ENCODE measurements around the gene TRMT2A. TPM values are rescaled to one million over a fixed set of nuclear protein-coding genes. Genes with fewer than 3 reads are reported as not detected.

The TRMT2A gene
- polyA plus RNA-seq, 1 donor (not counting 4 experiments of a cell fraction or from before 2014, with no cell fraction given): 18.3 TPM

GRCh38 chr22:20118300-20119020, 1.4 kb upstream of the TRMT2A start:
- no peak for TF ChIP-seq CTCF (optimal IDR thresholded peaks at IDR 0.05 in 1 of 3, IDR thresholded peaks at IDR 0.05 in 1 of 3, conservative IDR thresholded peaks at IDR 0.05 in 1 of 3; ENCODE audit: extremely low read depth in 1 of 3, insufficient read depth in 2 of 3, low read length in 3 of 3)
- TF ChIP-seq EZH2 (IDR thresholded peaks at IDR 0.05; ENCODE audit: low read length): no peak
- Histone ChIP-seq H3K27ac (ENCODE audit: control insufficient read depth, insufficient read depth, low read length) (peak overlapping the region; percentile 68), H3K4me1 (ENCODE audit: control insufficient read depth, extremely low read depth, insufficient read depth, low read length) (peaks cover 16% of the 10 kb centered on the region), H2AFZ (ENCODE audit: control insufficient read depth, low read length) (no peak overlapping the region), H4K20me1 (ENCODE audit: control insufficient read depth, extremely low read depth, insufficient read depth, low read length) (peaks cover 2% of the 10 kb centered on the region), H3K27me3 (ENCODE audit: control insufficient read depth, extremely low read depth, insufficient read depth, low read length) (no peaks in the 10 kb centered on the region), H3K9me3 (ENCODE audit: control insufficient read depth, low read depth, low read length) (no peaks in the 10 kb centered on the region), H3K36me3 (ENCODE audit: control insufficient read depth in 2 of 2, extremely low read depth in 1 of 2, insufficient read depth in 2 of 2, low read length in 2 of 2) (peaks cover 27 to 41% of the 10 kb centered on the region in 2 experiments), H3K4me2 (ENCODE audit: control insufficient read depth, extremely low read depth, insufficient read depth, low read depth, low read length) (peak overlapping the region; percentile 89), H3K9ac (ENCODE audit: control insufficient read depth, extremely low read depth, insufficient read depth, low read length) (peak overlapping the region; percentile 93), H3K79me2 (ENCODE audit: control insufficient read depth, insufficient read depth, low read length) (peaks cover 87% of the 10 kb centered on the region), H3K4me3 (ENCODE audit: control insufficient read depth in 2 of 3, extremely low read depth in 1 of 3, insufficient read depth in 2 of 3, low read depth in 1 of 3, low read length in 3 of 3) (peak overlapping the region; percentile 86 to 94 (median 88)), H3K9me1 (ENCODE audit: control insufficient read depth, extremely low read depth, insufficient read depth, low read length) (no peaks in the 10 kb centered on the region)
- dilution Hi-C loops (cut with MboI; ENCODE audit: extremely low pct_ligation_motif_present, low sequenced_read_pairs): no loop called here
- FAIRE-seq: peak; percentile 13
- DNase-seq (ENCODE audit: low read depth, low spot score): no peak

- peaks cover 26 to 39% of the 10 kb centered on the region in 2 experiments for H3K36me3 ChIP-seq (ENCODE audit: control insufficient read depth in 2 of 2, extremely low read depth in 1 of 2, insufficient read depth in 2 of 2, low read length in 2 of 2)
- dilution Hi-C loops (cut with MboI; ENCODE audit: extremely low pct_ligation_motif_present, low sequenced_read_pairs): no loop called here
- no peaks in the 10 kb centered on the region for H3K9me3 ChIP-seq (ENCODE audit: control insufficient read depth, low read depth, low read length)
- DNase-seq (ENCODE audit: low read depth, low spot score) (no peak), FAIRE-seq (no peak)
- H3K27ac ChIP-seq (ENCODE audit: control insufficient read depth, insufficient read depth, low read length): peak overlapping the region; percentile 68
- H3K27me3 ChIP-seq (ENCODE audit: control insufficient read depth, extremely low read depth, insufficient read depth, low read length): no peaks in the 10 kb centered on the region
- peaks cover 2% of the 10 kb centered on the region for H4K20me1 ChIP-seq (ENCODE audit: control insufficient read depth, extremely low read depth, insufficient read depth, low read length)
- peaks cover 16% of the 10 kb centered on the region for H3K4me1 ChIP-seq (ENCODE audit: control insufficient read depth, extremely low read depth, insufficient read depth, low read length)
- H3K4me3 ChIP-seq (ENCODE audit: control insufficient read depth in 2 of 3, extremely low read depth in 1 of 3, insufficient read depth in 2 of 3, low read depth in 1 of 3, low read length in 3 of 3): peak overlapping the region; percentile 86 to 94 (median 88)
- peaks cover 84% of the 10 kb centered on the region for H3K79me2 ChIP-seq (ENCODE audit: control insufficient read depth, insufficient read depth, low read length)
- H2AFZ ChIP-seq (ENCODE audit: control insufficient read depth, low read length): peak overlapping the region; percentile 19
- H3K9me1 ChIP-seq (ENCODE audit: control insufficient read depth, extremely low read depth, insufficient read depth, low read length): no peaks in the 10 kb centered on the region
- H3K9ac ChIP-seq (ENCODE audit: control insufficient read depth, extremely low read depth, insufficient read depth, low read length): peak overlapping the region; percentile 93
- peak overlapping the region; percentile 89 for H3K4me2 ChIP-seq (ENCODE audit: control insufficient read depth, extremely low read depth, insufficient read depth, low read depth, low read length)
- no peak for TF ChIP-seq CTCF (optimal IDR thresholded peaks at IDR 0.05 in 1 of 3, IDR thresholded peaks at IDR 0.05 in 1 of 3, conservative IDR thresholded peaks at IDR 0.05 in 1 of 3; ENCODE audit: extremely low read depth in 1 of 3, insufficient read depth in 2 of 3, low read length in 3 of 3)
- no peak for TF ChIP-seq EZH2 (IDR thresholded peaks at IDR 0.05; ENCODE audit: low read length)
Measured at GRCh38 chr22:20117633-20118299, 740 bp upstream of the TRMT2A start.

Measured in keratinocyte (primary cell).